Activated T-cell treated with anti-CD3 and anti-CD28 coated beads for 48 hours (primary cell): ENCODE results near the gene FTCD.
"Not testable (repeated sequence)": the region's sequence is repeated elsewhere in the genome, so short reads cannot be mapped to it uniquely, and the experiment has no call there.

Experiments used
- DNase-seq: peaks from one replicate; pipeline ENCODE4 v3.0.0-alpha.2; 2020; ENCODE audit warnings: low read depth

The FTCD gene, protein sequence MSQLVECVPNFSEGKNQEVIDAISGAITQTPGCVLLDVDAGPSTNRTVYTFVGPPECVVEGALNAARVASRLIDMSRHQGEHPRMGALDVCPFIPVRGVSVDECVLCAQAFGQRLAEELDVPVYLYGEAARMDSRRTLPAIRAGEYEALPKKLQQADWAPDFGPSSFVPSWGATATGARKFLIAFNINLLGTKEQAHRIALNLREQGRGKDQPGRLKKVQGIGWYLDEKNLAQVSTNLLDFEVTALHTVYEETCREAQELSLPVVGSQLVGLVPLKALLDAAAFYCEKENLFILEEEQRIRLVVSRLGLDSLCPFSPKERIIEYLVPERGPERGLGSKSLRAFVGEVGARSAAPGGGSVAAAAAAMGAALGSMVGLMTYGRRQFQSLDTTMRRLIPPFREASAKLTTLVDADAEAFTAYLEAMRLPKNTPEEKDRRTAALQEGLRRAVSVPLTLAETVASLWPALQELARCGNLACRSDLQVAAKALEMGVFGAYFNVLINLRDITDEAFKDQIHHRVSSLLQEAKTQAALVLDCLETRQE

DNA sequence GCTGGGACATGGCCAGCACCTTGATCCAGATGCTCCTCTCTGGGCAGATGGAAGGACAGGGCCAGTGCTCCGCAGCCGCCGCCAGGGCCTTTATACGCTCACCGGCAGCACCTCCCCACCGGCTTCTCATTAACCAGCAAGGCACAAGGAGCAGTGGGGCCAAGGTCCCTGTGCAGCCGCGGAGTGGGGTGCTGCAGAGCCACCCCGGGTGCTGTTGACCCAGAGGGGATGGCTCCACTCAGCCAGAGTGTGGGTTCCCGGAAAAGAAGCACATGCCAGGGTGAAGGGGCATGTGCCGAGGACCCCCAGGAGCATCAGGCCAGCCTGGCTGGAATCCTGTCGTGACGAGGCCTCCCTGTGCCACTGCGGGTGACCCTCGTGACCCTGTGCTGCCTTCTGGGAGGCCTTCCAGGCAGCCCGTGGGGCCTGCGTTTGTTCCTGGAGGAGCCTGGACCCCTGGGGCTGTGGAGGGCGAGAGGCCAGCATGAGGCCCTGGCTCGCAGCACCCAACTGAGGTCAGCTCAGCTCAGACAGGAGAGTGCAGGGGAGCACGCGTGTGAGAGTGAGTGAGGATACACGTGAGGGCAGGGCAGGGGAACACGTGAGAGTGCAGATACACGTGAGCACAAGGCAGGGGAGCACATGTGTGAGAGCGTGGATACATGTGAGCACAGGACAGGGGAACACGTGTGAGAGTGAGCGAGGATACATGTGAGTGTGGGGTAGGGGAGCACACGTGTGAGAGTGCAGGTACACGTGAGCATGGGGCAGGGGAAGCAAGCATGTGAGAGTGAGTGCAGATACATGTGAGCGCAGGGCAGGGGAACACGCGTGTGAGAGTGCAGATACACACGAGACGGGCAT, at the start of gene FTCD:
Gene FTCD (minus strand): TSS at position 66 of the 864 bp plus-strand sequence. CDS start 56 bp downstream, at position 10.
- DNase-seq, result no peak

DNA sequence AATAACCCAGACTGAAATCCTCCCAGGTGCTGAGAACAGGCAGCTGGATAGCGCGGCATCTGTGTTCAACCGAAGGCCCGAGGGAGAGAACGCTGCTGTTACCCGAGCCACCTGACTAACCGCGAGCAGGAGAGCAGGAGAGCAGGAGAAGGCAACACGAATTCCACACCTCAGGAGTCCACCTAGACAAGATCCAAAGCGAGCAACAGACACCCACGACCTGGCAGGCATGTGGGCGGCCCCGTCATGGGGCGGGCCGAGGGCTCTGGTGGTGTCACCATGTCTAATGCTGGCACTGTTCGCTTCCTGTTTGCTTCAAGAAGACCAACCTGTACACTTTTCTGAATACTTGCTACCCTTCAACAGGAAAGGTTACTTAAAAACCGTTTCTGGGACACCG, 49.8 kb upstream of the FTCD start:
- no peak for DNase-seq

- no peak for DNase-seq
These were observed 47.8 kb upstream of the FTCD start for GRCh38 chr21:46203203-46203600.

GRCh38 chr21:46202592-46203202, 47.3 kb upstream of the FTCD start:
- DNase-seq, result no peak

GRCh38 chr21:46200877-46201803, 45.8 kb upstream of the FTCD start:
- not testable (repeated sequence) for DNase-seq

DNA sequence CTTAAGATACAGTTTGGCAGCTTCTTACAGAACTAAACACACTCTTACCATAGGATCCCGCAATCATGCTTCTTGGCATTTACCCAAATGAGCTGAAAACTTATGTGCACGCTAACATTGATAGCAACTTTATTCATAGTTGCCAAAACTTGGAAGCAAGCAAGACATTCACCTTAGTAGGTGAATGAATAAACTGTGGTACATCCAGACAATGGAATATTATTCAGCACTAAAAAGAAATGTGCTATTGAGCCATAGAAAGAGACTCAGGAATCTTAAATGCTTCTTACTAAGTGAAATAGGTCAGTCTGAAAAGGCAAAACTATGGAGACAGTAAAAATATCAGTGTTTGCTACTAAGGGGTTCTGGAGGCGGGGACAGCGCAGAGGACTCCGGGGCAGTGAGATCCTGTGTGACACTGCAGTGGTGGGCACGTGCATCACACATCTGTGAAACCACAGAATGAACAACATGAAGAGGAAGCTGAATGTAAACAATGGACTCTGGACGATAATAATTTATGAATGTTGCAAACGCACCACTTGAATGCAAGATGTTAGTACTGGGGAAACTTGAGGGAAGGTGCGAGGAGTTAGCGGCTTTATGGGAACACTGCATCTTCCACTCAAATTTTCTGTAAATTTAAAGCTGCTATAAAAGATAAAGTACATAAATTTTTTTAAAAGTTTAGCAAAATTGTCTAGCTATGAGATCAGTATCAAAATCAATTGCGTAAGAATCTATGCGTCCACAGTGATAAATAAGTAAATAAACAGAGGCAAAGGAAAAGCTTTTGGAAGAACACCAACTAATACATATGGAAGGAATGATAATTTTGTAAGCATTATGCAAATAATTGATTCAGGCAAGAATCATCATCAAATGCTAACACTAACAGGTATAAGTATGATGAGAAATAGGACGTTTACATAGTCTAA, 44.3 kb upstream of the FTCD start:
- no peak for DNase-seq

- DNase-seq, result no peak
These were observed 41.4 kb upstream of the FTCD start for GRCh38 chr21:46196733-46197132.

DNA sequence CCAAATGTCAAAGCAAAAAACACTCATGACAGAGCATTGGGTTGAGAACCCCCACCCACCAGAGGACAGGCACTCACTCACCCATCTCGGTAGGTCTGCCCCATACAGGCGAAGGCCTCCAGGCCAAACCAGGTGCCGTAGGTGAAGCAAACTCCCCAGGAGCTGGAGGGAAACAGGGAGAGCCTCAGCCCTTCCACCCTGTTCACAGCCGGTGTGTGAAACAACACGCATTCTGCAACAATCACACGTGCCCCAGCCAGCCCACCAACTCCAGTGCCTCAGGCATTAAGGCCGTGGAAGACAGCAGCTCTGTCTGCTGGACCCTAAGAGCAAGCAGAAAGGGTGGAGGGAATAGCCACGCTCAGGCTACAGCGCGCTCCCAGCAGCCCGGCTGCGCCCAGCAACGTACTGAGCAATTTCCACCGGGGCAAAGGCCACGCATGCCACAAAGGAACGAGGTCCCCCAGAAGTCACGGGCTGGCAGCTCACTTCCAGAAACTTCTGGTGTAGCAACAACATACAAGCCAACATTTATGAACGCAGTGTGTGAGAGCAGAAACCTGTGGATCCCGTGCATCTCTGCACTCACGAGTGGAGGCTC, 40.3 kb upstream of the FTCD start:
- DNase-seq, result no peak

GRCh38 chr21:46194374-46195334, 39.3 kb upstream of the FTCD start:
- DNase-seq, result no peak

- no peak for DNase-seq
These were observed 38.5 kb upstream of the FTCD start for GRCh38 chr21:46193829-46194373.

DNA sequence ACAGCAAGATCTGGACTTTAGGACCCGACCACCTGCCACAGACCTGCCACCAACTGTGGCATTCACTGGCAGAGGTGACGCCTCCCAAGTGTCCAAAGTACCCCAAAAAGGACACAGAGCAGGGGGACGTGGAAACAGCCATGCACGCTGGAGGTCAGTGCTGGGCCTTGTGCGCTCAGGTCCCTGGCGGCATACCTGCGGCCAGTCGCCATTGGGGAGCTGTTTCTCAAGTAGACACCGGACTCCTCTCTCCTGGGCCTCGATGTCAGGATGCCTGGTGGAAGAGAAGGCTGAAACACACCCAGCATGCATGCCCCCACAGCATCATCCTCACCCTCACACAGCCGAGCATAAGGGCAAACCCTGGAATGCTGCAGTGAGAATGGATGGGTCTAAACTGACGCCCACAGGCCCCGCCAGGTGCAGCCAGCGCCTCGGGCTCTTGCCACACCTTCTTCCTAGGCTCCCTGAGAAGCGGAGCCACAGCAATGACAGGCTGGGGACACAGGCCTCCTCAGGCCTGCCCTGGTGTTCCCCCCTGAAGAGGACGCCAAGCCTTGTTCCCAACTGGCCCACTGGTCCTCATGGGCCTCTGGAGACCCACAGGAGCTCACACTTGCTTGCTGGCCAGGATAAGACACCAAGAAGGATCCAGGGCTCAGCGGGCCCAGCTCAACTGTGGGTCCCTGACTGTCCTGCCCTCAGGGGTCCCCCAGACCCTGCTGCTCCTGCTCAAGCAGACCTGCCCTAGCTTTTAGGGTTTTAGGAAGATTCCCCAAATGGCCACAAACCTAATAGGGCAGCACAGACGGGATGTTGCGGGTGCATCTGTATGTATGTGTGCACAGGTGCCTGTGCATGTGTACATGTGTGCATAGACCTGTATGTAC, 36.6 kb upstream of the FTCD start:
- DNase-seq, result no peak

DNA sequence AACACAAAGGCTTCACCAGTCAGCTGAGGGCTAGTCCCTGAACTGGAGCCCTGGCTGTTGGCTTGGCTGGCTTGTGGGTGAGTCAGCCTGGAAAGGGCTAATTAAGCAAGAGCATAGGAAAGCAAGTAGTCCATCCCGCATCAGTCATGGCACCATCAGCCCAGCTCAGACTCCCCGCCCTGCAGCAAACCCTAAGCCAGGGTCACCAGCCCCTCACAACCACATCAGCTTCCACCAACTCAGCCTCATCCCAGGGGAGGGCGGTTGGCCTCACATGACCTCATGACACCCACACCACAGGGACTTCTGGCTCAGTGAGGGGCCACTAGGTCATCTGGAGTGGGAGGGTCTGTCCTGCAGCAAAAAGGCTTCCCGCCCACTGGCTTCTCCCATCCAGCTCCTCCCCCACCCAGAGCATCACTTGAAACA, 35.9 kb upstream of the FTCD start:
- no peak for DNase-seq

- DNase-seq, result no peak
These were observed 35.2 kb upstream of the FTCD start for GRCh38 chr21:46190491-46191131.

DNA sequence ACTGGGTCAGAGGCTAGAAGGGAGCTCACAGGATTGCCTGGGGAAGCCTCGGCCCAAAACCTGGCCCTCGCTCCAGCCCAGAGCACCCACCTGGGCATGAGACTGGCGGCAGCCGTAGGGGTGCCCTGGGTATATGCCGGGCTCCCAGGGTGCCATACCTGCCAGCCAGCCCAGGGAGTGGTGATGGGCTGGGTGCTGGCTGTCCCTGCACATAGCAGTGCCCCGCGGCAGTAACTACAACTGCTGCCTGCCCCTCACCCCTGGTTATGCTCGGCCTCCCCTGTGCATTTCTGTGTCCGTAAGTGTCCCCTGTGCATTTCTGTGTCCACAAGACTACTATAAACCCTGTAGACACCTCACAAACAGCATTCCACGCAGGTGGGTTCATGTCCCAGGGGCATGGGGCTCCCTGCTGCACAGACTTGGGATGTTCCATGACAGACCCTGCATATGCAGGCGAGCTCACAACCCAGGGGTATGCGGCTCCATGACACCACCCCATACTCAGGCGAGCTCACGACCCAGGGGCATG, 34.6 kb upstream of the FTCD start:
- DNase-seq, result no peak

DNA sequence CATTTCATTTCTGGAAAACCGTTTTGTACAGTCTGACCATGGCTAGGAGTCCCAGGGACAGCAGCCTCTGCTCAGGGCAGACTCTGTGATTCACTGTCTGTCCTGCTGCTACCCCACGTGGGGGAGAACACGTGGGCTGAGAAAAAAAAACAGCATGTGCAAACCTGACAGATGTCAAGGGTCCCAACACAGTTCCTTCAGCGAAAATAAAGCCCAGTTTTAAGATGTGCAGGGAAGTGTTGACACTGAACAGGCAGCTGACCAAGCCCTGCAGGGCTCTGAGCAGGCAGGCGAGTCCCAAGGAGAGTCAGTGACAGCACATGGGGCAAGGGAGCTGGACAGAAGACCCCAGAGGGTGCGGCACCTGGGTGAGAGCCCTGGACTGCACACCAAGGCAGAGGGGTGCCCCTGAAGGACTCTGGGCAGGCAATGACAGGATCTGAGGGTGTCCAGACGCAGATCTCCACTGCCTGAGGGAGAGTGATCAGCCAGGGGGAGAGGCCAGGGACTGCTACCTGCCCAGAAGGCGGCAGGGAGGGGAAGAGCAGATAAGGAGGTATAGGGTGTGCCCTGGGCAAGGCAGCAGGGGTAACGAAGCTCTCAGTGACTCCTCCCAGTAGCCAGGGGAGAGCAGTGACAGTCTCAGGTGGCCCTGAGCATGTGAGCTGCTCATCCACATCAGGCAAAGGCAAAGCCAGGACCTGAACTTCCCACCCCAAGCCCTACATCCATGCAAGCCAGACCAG, 34.0 kb upstream of the FTCD start:
- DNase-seq, result no peak
